B cell (primary cell): ENCODE measurements around the gene PYGO1.

Experiments
- EZH2 ChIP-seq: IDR thresholded peaks from 2 replicates; pipeline ENCODE4 v1.6.1; 2012; ENCODE audit warnings: borderline replicate concordance, low read depth, mild to moderate bottlenecking, moderate library complexity, low read length; ENCODE audit not compliant: insufficient read depth, poor library complexity, severe bottlenecking
- TF ChIP-seq, protein P1 (sequence below): fragments of 200-600 bp; IDR thresholded peaks from one replicate; pipeline ENCODE4 v1.8.0; 2022; ENCODE audit warnings: antibody characterized with exemption, mild to moderate bottlenecking

- TF ChIP-seq, protein P1, sequence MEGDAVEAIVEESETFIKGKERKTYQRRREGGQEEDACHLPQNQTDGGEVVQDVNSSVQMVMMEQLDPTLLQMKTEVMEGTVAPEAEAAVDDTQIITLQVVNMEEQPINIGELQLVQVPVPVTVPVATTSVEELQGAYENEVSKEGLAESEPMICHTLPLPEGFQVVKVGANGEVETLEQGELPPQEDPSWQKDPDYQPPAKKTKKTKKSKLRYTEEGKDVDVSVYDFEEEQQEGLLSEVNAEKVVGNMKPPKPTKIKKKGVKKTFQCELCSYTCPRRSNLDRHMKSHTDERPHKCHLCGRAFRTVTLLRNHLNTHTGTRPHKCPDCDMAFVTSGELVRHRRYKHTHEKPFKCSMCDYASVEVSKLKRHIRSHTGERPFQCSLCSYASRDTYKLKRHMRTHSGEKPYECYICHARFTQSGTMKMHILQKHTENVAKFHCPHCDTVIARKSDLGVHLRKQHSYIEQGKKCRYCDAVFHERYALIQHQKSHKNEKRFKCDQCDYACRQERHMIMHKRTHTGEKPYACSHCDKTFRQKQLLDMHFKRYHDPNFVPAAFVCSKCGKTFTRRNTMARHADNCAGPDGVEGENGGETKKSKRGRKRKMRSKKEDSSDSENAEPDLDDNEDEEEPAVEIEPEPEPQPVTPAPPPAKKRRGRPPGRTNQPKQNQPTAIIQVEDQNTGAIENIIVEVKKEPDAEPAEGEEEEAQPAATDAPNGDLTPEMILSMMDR, result no peak
- no peak for TF ChIP-seq EZH2
Observed at GRCh38 chr15:55619783-55620182, 31.6 kb upstream of the PYGO1 start.
